ACC112 (cell line): ENCODE data around the gene VEZF1.
A peak's percentile ranks its signal among the peaks of the same experiment; 100 is the strongest.

Experiments
- H2AFZ ChIP-seq: fragments of 200-600 bp; sonication (generic); one replicate; pipeline ENCODE4 v1.6.0; 2017; ENCODE audit warnings: antibody characterized with exemption, low read length; ENCODE audit not compliant: unreplicated experiment
- H3K27ac ChIP-seq: fragments of 200-600 bp; sonication (generic); 2 replicates; pipeline ENCODE4 v1.5.1; 2014; ENCODE audit warnings: low read depth, mild to moderate bottlenecking, antibody characterized with exemption, low read length, moderate library complexity
- H3K27me3 ChIP-seq: fragments of 200-600 bp; sonication (generic); 2 replicates; pipeline ENCODE4 v1.6.1; 2014; ENCODE audit warnings: mild to moderate bottlenecking, antibody characterized with exemption, low read length, moderate library complexity, mixed read lengths; ENCODE audit not compliant: insufficient read depth
- H3K36me3 ChIP-seq: fragments of 200-600 bp; sonication (generic); 2 replicates; pipeline ENCODE4 v1.6.1; 2016; ENCODE audit warnings: mild to moderate bottlenecking, antibody characterized with exemption, low read length, moderate library complexity, mixed read lengths; ENCODE audit not compliant: insufficient read depth
- H3K4me1 ChIP-seq: fragments of 200-600 bp; sonication (generic); one replicate; pipeline ENCODE4 v1.6.1; 2016; ENCODE audit warnings: low read length, mixed read lengths; ENCODE audit not compliant: insufficient read depth, unreplicated experiment, control insufficient read depth
- H3K4me3 ChIP-seq: fragments of 200-600 bp; sonication (generic); 2 replicates; pipeline ENCODE4 v1.5.1; 2014; ENCODE audit warnings: mild to moderate bottlenecking, low read depth, low read length
- H3K79me2 ChIP-seq: fragments of 200-600 bp; sonication (generic); one replicate; pipeline ENCODE4 v1.6.0; 2016; ENCODE audit warnings: low read length; ENCODE audit not compliant: control insufficient read depth, unreplicated experiment, insufficient read depth

The VEZF1 gene

DNA sequence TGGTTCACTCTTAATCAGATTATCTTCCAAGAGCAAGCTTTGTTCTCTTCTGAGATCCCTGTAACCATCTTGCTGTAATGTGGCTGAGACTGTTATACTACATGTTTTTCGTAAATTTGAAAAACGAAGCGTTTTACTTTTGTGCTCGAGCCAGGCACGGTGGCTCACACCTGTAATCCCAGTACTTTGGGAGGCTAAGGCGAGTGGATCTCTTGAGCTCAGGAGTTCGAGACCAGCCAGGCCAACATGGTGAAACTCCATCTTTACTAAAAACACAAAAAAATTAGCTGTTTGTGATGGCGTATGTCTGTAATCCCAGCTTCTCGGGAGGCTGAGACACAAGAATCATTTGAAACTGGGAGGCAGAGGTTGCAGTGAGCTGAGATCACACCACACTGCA, 40.7 kb downstream of the VEZF1 start:
- Histone ChIP-seq H3K27ac (peak overlapping the region; percentile 95), H2AFZ (no peak overlapping the region), H3K79me2 (peaks cover 70% of the 10 kb centered on the region), H3K27me3 (no peaks in the 10 kb centered on the region), H3K36me3 (no peaks in the 10 kb centered on the region), H3K4me3 (peak overlapping the region; percentile 73), H3K4me1 (peaks cover 72% of the 10 kb centered on the region)

DNA sequence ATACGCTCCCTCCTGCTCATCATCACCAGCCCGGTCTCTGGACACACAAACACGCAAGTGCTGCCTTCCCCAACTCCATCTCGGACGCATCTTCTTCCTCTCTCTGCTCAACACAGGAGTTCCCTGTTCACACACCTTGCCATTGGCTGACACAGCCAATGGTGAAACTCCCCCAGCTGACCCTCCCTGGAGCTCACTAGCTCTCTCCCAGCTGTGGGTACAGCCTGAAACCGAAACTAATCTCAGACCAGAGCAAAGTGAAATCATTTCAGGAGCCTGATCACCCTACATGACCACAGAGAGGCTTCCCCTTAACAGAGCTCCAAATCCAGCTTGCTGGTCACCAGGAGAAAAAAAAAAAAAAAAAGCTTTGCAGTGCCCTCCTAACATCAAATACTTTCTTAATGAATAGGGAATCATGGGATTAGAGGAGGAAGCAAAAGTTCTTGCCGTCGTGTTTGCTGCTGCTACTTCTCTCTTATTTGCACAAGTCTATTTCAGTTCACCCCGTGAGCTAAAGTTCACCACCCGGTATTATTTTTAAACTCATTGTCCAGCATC, 41.2 kb downstream of the VEZF1 start:
- H3K27ac ChIP-seq: peak overlapping the region; percentile 95
- H3K27me3 ChIP-seq: no peaks in the 10 kb centered on the region
- peaks cover 70% of the 10 kb centered on the region for H3K79me2 ChIP-seq
- H3K4me3 ChIP-seq: peak overlapping the region; percentile 73
- no peak overlapping the region for H2AFZ ChIP-seq
- peaks cover 71% of the 10 kb centered on the region for H3K4me1 ChIP-seq
- H3K36me3 ChIP-seq: no peaks in the 10 kb centered on the region

DNA sequence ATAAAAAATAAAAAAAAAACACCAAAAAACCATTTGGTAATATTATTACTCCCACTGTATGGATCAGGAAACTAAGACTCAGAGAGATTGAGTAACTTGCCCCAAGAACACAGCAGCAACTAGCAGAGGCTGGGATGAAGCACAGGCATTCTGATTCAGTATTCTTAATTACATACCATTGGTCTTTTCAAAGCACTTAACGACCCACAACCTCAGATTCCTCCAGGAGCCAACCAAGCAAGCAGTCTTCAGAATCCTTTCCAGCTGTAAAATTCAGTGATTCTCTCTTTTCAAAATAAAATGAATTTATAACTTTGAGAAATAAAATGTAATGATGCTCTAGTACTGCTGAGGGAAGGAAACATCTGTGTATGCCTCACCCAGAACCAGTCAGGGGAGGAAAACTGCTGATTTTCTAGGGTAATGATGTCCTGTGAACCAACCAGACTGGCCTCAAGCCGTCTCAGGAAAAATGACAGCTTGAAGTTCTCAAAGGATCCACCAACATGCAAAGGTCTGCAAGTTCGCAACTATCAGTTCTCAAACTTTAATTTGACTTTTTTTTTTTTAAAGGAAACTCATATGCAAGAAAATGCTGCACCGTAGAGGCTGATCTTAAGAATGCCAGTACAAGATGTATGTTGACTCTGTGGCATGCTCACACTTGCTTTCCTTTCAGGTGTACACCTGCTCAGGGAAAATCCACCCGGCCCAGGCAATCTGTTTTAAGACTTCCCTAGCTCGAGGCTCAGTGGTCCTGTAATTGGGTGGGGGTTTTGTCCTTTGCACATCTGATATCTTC, 41.9 kb downstream of the VEZF1 start:
- H3K27me3 ChIP-seq: no peaks in the 10 kb centered on the region
- H3K4me3 ChIP-seq: peak overlapping the region; percentile 73
- peaks cover 72% of the 10 kb centered on the region for H3K79me2 ChIP-seq
- no peak overlapping the region for H2AFZ ChIP-seq
- peaks cover 71% of the 10 kb centered on the region for H3K4me1 ChIP-seq
- peak overlapping the region; percentile 95 for H3K27ac ChIP-seq
- no peaks in the 10 kb centered on the region for H3K36me3 ChIP-seq

DNA sequence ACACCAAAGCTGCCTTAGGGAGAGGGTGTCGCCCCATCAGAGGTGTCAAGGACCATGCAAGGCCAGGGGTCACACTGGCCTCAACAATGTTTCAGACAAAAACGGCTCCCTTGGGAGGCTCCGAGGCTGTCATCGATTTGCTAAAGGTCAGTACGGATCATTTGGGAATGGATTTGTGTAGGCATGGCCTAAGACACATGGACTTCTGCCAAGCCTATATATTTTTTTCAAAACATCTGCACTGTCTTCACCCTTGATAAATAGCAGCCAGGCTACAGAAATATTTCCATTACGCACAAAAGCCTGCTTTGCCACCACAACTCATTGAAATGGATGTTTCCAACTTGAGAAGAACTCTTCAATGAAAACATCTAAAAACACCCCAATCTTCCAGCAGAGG, 43.1 kb downstream of the VEZF1 start:
- Histone ChIP-seq H3K27ac (no peak overlapping the region), H3K36me3 (no peaks in the 10 kb centered on the region), H3K4me3 (no peak overlapping the region), H3K27me3 (no peaks in the 10 kb centered on the region), H3K79me2 (peaks cover 77% of the 10 kb centered on the region), H2AFZ (no peak overlapping the region), H3K4me1 (peaks cover 67% of the 10 kb centered on the region)

DNA sequence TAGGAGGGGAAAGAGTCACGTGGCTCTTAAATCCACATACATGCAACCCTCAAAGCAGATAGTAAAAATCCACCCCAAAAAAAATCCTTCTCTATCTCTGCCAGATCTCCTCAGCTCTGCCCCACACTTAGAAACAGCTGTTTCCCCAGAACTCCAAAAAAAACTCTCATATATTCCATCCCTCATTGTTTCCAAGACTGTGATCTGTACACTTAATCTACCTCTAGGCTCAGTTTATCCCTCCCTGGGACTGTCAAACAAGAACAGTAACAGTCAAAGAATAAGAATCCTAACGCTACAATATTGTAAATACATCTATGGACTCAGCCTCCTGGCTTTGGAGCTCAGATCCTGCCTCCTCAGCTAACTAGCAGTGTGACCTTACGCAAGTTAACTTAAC, 44.4 kb downstream of the VEZF1 start:
- H2AFZ ChIP-seq: no peak overlapping the region
- H3K27me3 ChIP-seq: no peaks in the 10 kb centered on the region
- H3K36me3 ChIP-seq: no peaks in the 10 kb centered on the region
- peak overlapping the region; percentile 38; the same call in 1 of the 2 replicates for H3K27ac ChIP-seq
- peaks cover 55% of the 10 kb centered on the region for H3K4me1 ChIP-seq
- H3K4me3 ChIP-seq: no peak overlapping the region
- peaks cover 85% of the 10 kb centered on the region for H3K79me2 ChIP-seq

DNA sequence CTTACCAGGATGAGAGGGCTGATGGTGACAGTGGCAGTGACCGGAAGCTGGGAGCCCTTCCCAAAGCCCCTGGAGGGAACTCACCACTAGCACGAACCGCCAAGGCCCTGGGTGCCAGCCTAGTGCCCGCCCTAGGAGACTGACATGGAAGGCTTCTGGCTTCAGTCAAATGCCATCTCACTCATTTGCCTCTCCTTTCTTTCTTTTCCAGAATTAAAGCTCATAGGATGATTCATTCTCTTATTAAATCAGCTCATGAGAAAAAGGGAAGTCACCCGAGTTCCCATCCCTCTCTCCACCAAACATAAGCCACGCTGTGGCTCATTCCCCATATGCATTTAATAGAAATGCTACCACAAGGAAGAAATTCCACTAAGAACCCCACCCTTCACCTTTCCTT, 44.9 kb downstream of the VEZF1 start:
- Histone ChIP-seq H3K4me3 (no peak overlapping the region), H3K27ac (peak overlapping the region; percentile 38; the same call in 1 of the 2 replicates), H2AFZ (no peak overlapping the region), H3K36me3 (no peaks in the 10 kb centered on the region), H3K79me2 (peaks cover 84% of the 10 kb centered on the region), H3K4me1 (peaks cover 52% of the 10 kb centered on the region), H3K27me3 (no peaks in the 10 kb centered on the region)

DNA sequence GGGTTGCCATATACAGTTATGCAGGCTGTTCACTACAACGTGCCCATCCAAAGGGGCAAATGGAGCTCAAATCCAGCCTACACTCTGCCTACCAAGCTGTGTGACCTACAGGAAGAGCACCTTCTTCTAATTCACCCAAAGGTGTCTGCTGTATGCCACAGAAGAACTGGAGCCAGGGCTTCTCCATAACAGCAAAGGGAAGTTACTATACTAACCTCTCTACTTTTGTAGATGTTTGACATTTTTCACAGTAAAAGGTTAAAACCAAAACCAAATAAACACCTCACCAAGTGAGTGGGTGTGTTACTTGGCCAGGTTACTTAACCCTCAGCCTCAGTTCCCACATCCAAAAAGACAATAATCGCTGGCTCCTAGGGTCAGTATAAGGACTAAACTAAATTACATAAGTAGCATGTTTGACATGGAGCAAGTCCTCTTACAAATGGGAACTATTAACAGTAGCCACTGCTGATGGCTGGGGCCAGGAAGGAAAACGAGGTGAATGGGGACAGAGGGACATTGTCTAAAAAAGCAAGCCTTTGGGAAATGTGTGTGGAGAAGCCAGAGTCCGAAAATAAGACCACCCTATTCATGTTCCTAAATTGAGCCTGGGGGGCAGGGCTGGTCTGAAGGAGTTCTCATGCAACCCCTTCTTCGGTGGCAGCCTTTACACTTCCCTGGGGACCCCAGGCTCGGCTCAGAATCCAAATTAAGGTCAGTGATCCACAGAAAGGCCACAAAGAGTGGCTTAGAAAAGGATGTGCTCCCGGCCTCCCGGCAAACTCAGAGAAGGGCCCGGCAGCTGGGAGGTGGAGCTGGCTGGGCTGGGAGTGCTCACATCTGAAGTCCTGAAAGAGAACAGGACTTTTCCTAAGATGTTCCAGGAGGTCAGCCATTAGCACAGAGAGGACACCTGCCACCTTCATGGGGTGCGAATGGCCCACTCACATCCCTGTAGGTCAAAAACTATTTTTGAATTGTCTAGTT, 46.4 kb downstream of the VEZF1 start:
- H3K4me3 ChIP-seq: no peak overlapping the region
- peaks cover 44% of the 10 kb centered on the region for H3K4me1 ChIP-seq
- no peak overlapping the region for H3K27ac ChIP-seq
- H3K36me3 ChIP-seq: no peaks in the 10 kb centered on the region
- peaks cover 82% of the 10 kb centered on the region for H3K79me2 ChIP-seq
- no peaks in the 10 kb centered on the region for H3K27me3 ChIP-seq
- H2AFZ ChIP-seq: no peak overlapping the region

DNA sequence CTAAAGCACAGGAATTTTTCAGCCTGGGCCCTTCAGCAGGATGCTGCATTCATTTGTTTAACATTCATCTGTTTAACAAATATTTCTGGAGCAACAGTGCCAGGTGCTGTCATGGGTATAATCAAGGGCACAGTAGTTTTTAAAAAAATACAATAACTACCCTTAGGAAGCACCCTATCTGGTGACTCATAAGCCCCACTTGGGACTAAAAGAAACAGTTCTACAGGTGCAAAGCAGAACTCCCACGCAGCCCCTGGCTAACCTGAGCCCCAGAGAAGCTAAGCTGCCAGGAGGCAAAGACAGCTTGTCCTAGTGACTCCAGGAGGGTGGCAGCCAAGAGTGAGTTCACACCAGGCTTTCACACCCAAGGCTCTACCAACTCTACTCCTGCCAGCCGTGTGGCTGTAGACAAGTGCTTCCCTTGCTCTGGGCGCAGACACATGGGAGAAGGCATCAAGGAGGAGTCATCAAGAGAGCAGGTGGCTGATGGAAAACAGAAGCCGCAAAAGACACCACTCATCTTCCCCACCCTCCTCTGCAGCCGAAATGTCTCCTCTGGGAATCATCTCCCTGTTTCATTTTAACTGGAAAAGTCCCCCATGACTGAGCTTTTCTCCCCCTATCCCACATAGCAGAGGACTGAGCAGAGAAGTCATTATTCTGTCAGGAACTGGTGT, 47.3 kb downstream of the VEZF1 start:
- no peak overlapping the region for H3K4me3 ChIP-seq
- H3K79me2 ChIP-seq: peaks cover 79% of the 10 kb centered on the region
- no peaks in the 10 kb centered on the region for H3K27me3 ChIP-seq
- H3K4me1 ChIP-seq: peaks cover 45% of the 10 kb centered on the region
- H3K36me3 ChIP-seq: no peaks in the 10 kb centered on the region
- no peak overlapping the region for H3K27ac ChIP-seq
- H2AFZ ChIP-seq: no peak overlapping the region

DNA sequence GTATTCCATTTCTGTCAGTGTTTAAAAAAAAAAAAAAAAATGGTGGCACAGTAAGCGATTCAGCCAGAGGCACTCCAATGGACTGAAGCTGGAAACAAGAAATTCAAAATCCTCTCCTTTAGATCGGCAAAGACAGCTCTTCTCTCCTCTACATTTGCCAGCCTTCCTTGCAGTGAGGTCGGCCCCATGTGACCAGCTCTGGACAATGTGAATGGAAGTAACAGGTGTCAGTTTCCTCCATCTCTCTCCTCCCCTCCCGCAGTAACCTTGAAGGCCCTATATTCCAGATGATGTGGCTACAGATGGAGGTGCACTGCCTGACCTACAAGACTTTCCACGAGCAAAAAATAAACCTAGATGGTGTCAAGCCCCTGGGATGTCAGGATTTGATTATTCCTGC, 47.8 kb downstream of the VEZF1 start:
- Histone ChIP-seq H3K36me3 (no peaks in the 10 kb centered on the region), H3K4me1 (peaks cover 49% of the 10 kb centered on the region), H3K27me3 (no peaks in the 10 kb centered on the region), H3K27ac (no peak overlapping the region), H3K79me2 (peaks cover 78% of the 10 kb centered on the region), H2AFZ (no peak overlapping the region), H3K4me3 (no peak overlapping the region)

DNA sequence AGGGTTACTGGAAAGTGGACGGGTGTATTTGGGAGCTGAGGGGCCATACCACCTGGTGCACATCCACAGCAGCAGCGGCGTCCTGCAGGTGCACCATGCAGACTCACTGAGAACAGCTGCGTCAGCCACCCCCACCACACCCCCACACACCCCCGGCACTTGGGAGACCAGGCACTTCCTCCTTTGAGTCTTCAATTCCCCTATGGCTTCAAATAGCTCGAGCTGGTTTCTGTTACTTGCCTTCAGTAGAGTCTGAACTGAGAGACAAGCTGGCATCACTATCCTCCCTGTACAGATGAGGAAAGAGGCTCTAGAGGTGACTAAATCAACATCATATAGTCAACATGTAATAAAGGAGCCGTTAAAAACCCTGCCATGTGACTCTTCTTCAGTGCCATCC, 48.3 kb downstream of the VEZF1 start:
- Histone ChIP-seq H3K27me3 (no peaks in the 10 kb centered on the region), H3K4me3 (no peak overlapping the region), H3K4me1 (peaks cover 49% of the 10 kb centered on the region), H3K36me3 (no peaks in the 10 kb centered on the region), H3K79me2 (peaks cover 74% of the 10 kb centered on the region), H2AFZ (no peak overlapping the region), H3K27ac (no peak overlapping the region)
